ENCODE data around the gene SLC24A3.

GRCh38 chr20:19677336-19677735, 464.9 kb downstream of the SLC24A3 start:
- TF ChIP-seq CTCF (IDR thresholded peaks at IDR 0.05; ENCODE audit: low read depth, low read length) (no peak), EZH2phosphoT487 (IDR thresholded peaks at IDR 0.05; ENCODE audit: low read depth) (no peak)
